Colonic mucosa (tissue), 4 donors: ENCODE results near the gene LAMTOR2. TPM values are rescaled to one million over a fixed set of nuclear protein-coding genes. Genes with fewer than 3 reads are reported as not detected.

Source experiments
- DNase-seq: peaks from one replicate; pipeline ENCODE4 v3.0.0-alpha.2; 2020
- H3K27ac ChIP-seq: fragments of 200-600 bp; one replicate; pipeline ENCODE4 v1.8.0; 2021
- H3K27me3 ChIP-seq: fragments of 200-600 bp; one replicate; pipeline ENCODE4 v1.8.0; 2021
- H3K36me3 ChIP-seq: fragments of 200-600 bp; one replicate; pipeline ENCODE4 v1.8.0; 2021
- H3K4me1 ChIP-seq: fragments of 200-600 bp; one replicate; pipeline ENCODE4 v1.8.0; 2021; ENCODE audit warnings: mild to moderate bottlenecking
- H3K4me3 ChIP-seq: fragments of 200-600 bp; one replicate; pipeline ENCODE4 v1.8.0; 2021
- H3K9ac ChIP-seq, 2 donors: one replicate each; pipeline ENCODE4 v1.7.0; 2013; ENCODE audit warnings: control low read depth in 2 of 2, low read depth in 2 of 2, low read length in 2 of 2
- H3K9me3 ChIP-seq: fragments of 200-600 bp; one replicate; pipeline ENCODE4 v1.8.0; 2021
- CTCF ChIP-seq: fragments of 200-600 bp; IDR thresholded peaks from one replicate; pipeline ENCODE4 v1.8.0; 2022; ENCODE audit warnings: antibody characterized with exemption, mild to moderate bottlenecking
- intact Hi-C: fragments of 100-400 bp; cut with DNase I; formaldehyde crosslinking; loops from one replicate; pipeline ENCODE4 v1.14.1; 2022
- total RNA-seq, 2 donors: library from RNA; stranded (reverse); fragmentation: NEBNext Ultra II Directional in 1 of 2; extraction: Animal tissue kit (Norgen Biotek cat#: 25700) in 1 of 2; gene quantifications; one replicate each; pipeline ENCODE4 v1.2.1, GENCODE V29; 2021
- donor health status: healthy.
- donor health status: DM: no; HTN: no; CAD: no.
- donor health status: DM: no; HTN: no; CAD: no.

LAMTOR2 gene
- total RNA-seq, 2 donors from 2014 or later: 69.4 to 83.9 TPM

- Histone ChIP-seq H3K4me3 (no peak overlapping the region), H3K27ac (no peak overlapping the region), H3K4me1 (no peaks in the 10 kb centered on the region), H3K9me3 (no peaks in the 10 kb centered on the region), H3K27me3 (no peaks in the 10 kb centered on the region), H3K36me3 (no peaks in the 10 kb centered on the region), H3K9ac (peak overlapping the region in 1 of 2 donors; percentile 26)
- no peak for TF ChIP-seq CTCF
- intact Hi-C loops: loop anchor here (1.0 kb wide), 1 partner anchor 135 kb away; no protein-coding TSS in a partner anchor
- no peak for DNase-seq
Measured at GRCh38 chr1:156090138-156090839, 35.7 kb downstream of the LAMTOR2 start.

DNA sequence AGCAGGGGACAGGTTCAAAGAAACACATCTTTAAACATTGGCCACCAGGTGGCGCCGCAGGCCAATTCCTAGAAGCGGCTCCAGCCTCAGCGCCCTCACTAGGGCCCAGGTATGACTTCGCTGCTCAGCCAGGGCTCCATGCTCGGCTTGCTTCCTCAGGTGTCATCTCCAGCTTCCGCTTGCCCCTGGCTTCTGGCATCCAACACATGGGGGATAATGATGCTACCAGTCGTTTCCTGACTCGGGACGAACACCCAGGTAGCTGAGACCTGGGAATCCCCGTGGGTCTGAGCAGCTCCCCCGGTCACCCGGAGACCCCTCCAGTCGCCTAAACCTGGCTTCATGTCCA is 36.2 kb downstream of the LAMTOR2 start:
- H3K9me3 ChIP-seq: no peaks in the 10 kb centered on the region
- no peaks in the 10 kb centered on the region for H3K4me1 ChIP-seq
- no peaks in the 10 kb centered on the region for H3K36me3 ChIP-seq
- no peak overlapping the region for H3K27ac ChIP-seq
- DNase-seq: peak; percentile 92
- H3K9ac ChIP-seq: peak overlapping the region; percentile 26 to 50
- peak; percentile 83 for TF ChIP-seq CTCF
- no peaks in the 10 kb centered on the region for H3K27me3 ChIP-seq
- intact Hi-C loops: loop anchor here (1.0 kb wide), 1 partner anchor 134 kb away; no protein-coding TSS in a partner anchor
- no peak overlapping the region for H3K4me3 ChIP-seq

DNA sequence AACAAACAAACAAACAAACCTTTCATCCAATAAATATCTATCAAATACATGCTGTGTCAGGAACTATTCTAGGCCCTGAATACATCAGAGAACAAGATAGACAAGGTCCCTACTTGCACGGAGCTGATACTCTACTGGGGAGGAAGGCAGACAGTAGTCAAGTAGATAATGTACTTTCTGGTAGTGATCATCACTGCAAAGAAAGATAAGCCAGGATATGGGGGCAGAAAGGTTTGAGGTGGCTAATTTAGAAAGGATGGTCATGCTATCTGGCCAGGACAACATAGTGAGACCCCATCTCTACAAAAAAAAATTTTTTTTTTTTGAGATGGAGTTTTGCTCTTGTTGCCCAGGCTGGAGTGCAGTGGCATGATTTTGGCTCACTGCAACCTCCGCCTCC is 37.0 kb downstream of the LAMTOR2 start:
- Histone ChIP-seq H3K27me3 (no peaks in the 10 kb centered on the region), H3K36me3 (no peaks in the 10 kb centered on the region), H3K4me1 (no peaks in the 10 kb centered on the region), H3K4me3 (no peak overlapping the region), H3K9me3 (no peaks in the 10 kb centered on the region), H3K9ac (no peak overlapping the region), H3K27ac (no peak overlapping the region)
- no peak for TF ChIP-seq CTCF
- no peak for DNase-seq
- intact Hi-C loops: no loop called here

DNA sequence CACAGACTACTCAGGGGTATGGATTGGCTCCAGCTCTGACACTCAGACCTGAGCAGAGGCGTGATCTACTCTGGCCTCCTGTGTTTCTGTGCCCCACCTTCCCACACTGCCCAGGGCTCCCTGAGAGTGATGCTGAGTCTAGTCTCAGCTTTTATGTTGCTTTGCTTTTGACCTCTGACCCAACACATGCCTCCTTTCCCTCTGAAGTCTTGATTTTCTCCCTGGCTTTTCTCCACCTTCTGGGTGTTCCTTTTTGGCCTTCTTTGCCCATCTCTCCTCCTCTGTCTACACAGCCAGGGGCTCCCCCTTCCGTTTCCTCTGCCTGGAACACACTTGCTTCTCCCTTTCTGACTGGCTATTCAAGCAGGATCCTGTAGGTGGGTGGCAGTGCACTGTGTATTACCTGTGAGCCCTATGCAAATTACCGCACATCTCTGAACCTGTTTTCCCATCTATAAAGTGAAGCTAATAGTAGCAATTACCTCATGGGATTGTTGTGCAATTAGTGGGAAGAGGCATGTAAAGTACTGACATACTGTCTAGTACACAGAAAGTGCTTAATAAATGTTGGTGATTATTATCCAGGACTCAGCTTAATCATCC is 41.4 kb downstream of the LAMTOR2 start:
- intact Hi-C loops: loop anchor here (2.0 kb wide), 1 partner anchor 33 kb away; no protein-coding TSS in a partner anchor
- Histone ChIP-seq H3K27ac (peak overlapping the region; percentile 48), H3K9ac (peak overlapping the region in 1 of 2 donors; percentile 41), H3K36me3 (no peaks in the 10 kb centered on the region), H3K4me1 (peaks cover 8% of the 10 kb centered on the region), H3K4me3 (no peak overlapping the region), H3K9me3 (no peaks in the 10 kb centered on the region), H3K27me3 (no peaks in the 10 kb centered on the region)
- no peak for TF ChIP-seq CTCF
- no peak for DNase-seq

- intact Hi-C loops: loop anchor here (2.0 kb wide), 1 partner anchor 32 kb away; no protein-coding TSS in a partner anchor
- TF ChIP-seq CTCF: peak; percentile 89
Measured at GRCh38 chr1:156096640-156097391, 42.2 kb downstream of the LAMTOR2 start.

More at GRCh38 chr1:156096640-156097391, 42.2 kb downstream of the LAMTOR2 start:
- peak overlapping the region in 1 of 2 donors; percentile 41 for H3K9ac ChIP-seq
- H3K36me3 ChIP-seq: no peaks in the 10 kb centered on the region
- no peaks in the 10 kb centered on the region for H3K9me3 ChIP-seq
- peak; percentile 95 for DNase-seq
- peak overlapping the region; percentile 48 for H3K27ac ChIP-seq
- no peaks in the 10 kb centered on the region for H3K27me3 ChIP-seq
- H3K4me3 ChIP-seq: no peak overlapping the region
- peaks cover 8% of the 10 kb centered on the region for H3K4me1 ChIP-seq
